ENCODE data around the gene QARS1. TPM values are rescaled to one million over a fixed set of nuclear protein-coding genes. Genes with fewer than 3 reads are reported as not detected.

Gene QARS1
- total RNA-seq, 4 donors from 2014 or later = 229 to 459 (median 321) TPM

DNA sequence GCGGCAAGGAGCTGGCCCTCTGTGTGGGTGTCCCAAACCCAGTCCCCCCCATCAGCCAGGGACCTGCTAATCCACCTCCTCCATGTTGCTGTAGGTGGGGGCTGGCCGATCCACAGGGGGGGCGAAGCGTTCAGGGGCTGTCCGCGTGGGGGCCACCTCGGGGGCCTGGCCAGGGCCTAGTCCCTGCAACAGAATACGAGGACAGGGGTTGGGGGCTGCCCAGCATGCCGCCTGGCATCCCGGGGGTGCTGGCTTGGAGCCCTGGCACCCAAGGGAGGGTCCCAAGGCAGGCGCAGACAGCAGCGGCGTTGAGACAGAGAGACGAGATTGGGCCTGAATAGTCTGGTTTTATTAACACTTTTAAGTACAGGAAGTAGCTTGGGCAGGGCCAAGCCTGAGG lies 3.8 kb upstream of the QARS1 start:
- WGBS, 2 donors = 71 to 76% methylated on average over 14 of the region's 14 CpGs
- DNase-seq (ENCODE audit: low spot score in 2 of 2) = no peak
- H3K4me3 ChIP-seq (ENCODE audit: low read depth, poor library complexity, severe bottlenecking) = no peak overlapping the region
- no peak for TF ChIP-seq POLR2A (IDR thresholded peaks at IDR 0.05)
- TF ChIP-seq, protein P1, sequence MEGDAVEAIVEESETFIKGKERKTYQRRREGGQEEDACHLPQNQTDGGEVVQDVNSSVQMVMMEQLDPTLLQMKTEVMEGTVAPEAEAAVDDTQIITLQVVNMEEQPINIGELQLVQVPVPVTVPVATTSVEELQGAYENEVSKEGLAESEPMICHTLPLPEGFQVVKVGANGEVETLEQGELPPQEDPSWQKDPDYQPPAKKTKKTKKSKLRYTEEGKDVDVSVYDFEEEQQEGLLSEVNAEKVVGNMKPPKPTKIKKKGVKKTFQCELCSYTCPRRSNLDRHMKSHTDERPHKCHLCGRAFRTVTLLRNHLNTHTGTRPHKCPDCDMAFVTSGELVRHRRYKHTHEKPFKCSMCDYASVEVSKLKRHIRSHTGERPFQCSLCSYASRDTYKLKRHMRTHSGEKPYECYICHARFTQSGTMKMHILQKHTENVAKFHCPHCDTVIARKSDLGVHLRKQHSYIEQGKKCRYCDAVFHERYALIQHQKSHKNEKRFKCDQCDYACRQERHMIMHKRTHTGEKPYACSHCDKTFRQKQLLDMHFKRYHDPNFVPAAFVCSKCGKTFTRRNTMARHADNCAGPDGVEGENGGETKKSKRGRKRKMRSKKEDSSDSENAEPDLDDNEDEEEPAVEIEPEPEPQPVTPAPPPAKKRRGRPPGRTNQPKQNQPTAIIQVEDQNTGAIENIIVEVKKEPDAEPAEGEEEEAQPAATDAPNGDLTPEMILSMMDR (IDR thresholded peaks at IDR 0.05) = no peak
- intact Hi-C loops (cut with DNase I; ENCODE audit: low total_unique reads) = no loop called here

DNA sequence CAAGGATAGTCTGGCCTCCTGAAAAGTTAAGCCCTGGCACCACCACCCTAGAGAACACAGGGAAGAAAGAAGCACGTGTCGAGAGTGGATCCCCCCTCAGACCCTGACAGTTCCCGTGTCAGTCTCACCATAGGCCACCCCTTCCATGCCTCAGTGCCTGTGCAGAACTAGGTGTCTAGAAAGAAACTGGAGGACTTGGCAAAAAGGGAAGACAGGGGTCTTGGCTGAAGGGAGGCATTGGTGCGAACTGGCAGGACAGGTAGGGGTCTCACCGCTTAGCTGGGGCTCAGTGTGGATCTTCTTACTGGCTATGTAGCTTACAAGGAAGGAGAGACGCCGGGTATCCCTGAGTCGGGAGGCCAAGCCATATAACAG lies 518 bp downstream of the QARS1 start:
- 0 to 3% methylated on average over 8 of the region's 8 CpGs for WGBS, 2 donors
- intact Hi-C loops (cut with DNase I; ENCODE audit: low total_unique reads) = no loop called here
- no peak for TF ChIP-seq POLR2A (IDR thresholded peaks at IDR 0.05)
- TF ChIP-seq, protein P1 (IDR thresholded peaks at IDR 0.05) = no peak
- peak overlapping the region; percentile 84 for H3K4me3 ChIP-seq (ENCODE audit: low read depth, poor library complexity, severe bottlenecking)
- no peak for DNase-seq (ENCODE audit: low spot score in 2 of 2)

DNA sequence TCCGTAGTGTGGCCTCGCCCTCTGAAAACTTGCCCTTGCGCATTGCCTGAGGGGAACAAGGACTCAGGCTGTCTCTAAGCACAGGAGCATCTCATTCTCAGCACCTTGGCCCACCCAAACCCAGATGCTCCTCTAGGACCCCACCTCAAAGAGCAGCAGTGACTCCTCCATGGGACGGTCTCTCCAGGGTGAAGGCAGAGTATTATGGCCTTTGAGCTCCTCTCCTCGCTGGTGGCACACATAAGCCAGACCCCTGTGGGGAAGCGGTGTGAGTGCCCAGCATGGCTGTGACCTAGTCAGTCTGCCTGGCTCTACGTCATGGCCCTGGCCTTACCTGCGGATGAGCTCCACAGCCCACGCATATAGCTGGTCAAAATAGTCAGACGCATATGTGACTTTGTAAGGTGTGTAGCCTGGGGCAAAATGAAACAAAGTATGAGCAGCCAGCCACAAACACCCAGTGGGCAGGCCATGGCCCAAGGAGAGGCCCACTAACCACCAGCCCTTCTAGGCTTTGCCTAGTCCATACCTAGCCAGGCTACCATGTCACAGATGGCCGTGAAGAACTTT lies 4.4 kb downstream of the QARS1 start:
- no peak for DNase-seq (ENCODE audit: low spot score in 2 of 2)
- intact Hi-C loops (cut with DNase I; ENCODE audit: low total_unique reads) = no loop called here
- TF ChIP-seq, protein P1 (IDR thresholded peaks at IDR 0.05) = no peak
- TF ChIP-seq POLR2A (IDR thresholded peaks at IDR 0.05) = no peak
- 91 to 94% methylated on average over 11 of the region's 11 CpGs for WGBS, 2 donors
- H3K4me3 ChIP-seq (ENCODE audit: low read depth, poor library complexity, severe bottlenecking) = no peak overlapping the region

DNA sequence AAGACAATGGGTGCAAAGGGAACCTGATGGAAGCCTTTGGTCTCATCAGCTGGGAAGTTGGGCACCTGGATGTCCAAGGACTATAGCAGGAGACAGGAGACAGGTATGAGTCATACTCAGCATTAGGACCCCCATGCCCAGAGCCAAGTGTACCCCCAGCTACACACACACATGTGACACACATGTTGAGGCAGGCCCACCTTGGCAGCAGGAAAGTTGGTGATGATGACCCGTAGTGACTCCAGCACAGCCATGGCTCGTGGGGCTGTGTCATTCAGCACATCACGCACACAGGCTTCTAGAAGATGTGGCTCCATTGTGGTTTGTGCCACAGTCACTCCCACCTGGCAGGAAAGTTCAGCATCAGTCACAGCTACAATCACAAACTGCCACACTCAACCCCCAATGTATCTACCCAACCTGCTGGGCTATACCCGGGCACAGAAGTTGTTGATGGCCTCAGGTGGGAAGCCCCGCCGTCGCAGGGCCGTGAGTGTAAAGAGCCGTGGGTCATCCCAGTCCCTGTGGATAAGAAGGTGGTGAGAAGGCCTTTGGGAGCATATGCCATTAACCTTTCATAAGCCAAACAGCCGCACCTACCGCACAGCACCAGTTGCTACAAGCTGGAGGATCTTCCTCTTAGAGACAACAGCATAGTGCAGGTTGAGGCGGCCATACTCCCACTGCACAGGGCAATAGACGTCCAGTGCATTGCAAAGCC lies 5.5 kb downstream of the QARS1 start:
- intact Hi-C loops (cut with DNase I; ENCODE audit: low total_unique reads) = no loop called here
- 83 to 87% methylated on average over 13 of the region's 13 CpGs for WGBS, 2 donors
- no peak overlapping the region for H3K4me3 ChIP-seq (ENCODE audit: low read depth, poor library complexity, severe bottlenecking)
- TF ChIP-seq POLR2A (IDR thresholded peaks at IDR 0.05) = no peak
- no peak for DNase-seq (ENCODE audit: low spot score in 2 of 2)

DNA sequence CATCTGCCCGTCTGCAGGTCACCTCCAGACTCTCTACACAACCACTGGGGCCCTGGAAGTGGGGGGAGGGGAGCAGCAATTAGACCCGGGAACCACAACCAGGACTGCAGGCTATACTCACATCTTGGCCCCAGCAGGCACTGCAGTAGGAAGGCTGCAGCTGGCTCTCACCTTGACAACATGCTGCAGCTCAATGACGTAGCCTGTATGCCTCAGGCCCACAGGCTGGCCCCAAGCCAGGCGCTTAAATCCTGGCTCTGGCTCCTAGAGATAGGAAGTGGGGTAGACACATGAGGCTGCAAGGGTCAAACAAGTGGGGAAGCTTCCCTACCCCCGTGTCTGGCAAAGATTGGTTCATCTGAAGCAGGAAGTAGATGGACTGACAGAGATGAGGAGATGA lies 6.1 kb downstream of the QARS1 start:
- DNase-seq (ENCODE audit: low spot score in 2 of 2) = no peak
- intact Hi-C loops (cut with DNase I; ENCODE audit: low total_unique reads) = no loop called here
- 54 to 57% methylated on average over 5 of the region's 5 CpGs for WGBS, 2 donors
- H3K4me3 ChIP-seq (ENCODE audit: low read depth, poor library complexity, severe bottlenecking) = no peak overlapping the region
- TF ChIP-seq, protein P1 (IDR thresholded peaks at IDR 0.05) = no peak
- TF ChIP-seq POLR2A (IDR thresholded peaks at IDR 0.05) = no peak

DNA sequence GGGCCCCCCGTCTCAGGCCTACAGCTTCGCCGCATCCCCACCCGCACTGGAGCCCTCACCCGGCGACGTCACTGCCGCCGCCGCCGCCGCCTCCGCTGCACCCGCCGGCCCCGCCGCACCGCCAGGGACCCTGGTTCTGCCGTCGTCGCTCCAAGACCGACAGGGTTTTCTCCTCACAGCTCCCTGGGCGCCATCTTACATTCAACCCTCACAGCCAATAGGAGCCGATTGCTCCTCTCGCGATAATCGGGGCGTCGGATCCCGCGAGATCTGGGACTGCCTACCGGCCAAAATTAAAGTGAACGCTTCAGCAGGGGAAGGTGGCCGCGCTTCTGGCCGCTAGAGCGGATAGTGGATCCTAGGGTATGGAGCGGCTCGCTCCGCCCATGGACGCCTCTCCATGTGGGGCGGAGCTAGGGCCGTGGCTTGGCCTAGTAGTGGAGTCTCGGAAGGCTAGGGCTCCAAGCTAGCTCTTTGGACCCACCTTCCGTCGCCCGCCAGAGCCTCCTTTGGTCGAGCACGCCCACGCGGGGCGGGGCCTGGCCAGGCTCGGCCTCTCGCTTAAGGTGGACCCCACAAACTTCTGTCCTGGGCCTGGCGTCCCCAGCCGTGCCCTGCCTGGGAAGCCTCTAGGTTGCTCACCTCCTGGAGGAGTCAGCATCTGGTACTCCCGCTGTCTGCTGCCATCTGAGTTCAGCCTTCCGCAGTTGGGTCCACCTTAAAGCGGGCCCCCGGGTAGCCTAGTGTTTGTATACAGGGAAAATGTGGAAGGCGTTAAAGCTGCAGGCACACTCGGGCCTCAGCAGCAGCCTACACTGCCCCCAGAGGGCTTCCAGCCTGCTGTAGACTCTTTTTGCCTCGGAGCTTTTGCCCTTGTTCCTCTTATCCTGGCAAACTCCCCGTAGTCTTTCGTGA lies 10.4 kb downstream of the QARS1 start, which contains the start of gene QRICH1:
Gene QRICH1, minus strand, starts transcription at position 219 of the 915 bp plus-strand sequence. CDS start 17,054 bp downstream, outside the sequence.
- 0% methylated on average over 44 to 45 of the region's 65 CpGs for WGBS, 2 donors
- TF ChIP-seq POLR2A (IDR thresholded peaks at IDR 0.05) = no peak
- TF ChIP-seq, protein P1 (IDR thresholded peaks at IDR 0.05) = no peak
- peak; percentile 97 to 99 for DNase-seq (ENCODE audit: low spot score in 2 of 2)
- H3K4me3 ChIP-seq (ENCODE audit: low read depth, poor library complexity, severe bottlenecking) = peak within 1 kb of the TSS; percentile 81
- intact Hi-C loops (cut with DNase I; ENCODE audit: low total_unique reads) = no loop called here

All from lower leg skin (tissue), 4 donors.